Natural killer cell (primary cell): ENCODE results near the gene SCGB1C1. TPM values are rescaled to one million over a fixed set of nuclear protein-coding genes. Genes with fewer than 3 reads are reported as not detected.

Experiments used
- ATAC-seq, 3 donors: fragments of 150-1000 bp in 2 of 3; fragments of 200-7000 bp in 1 of 3; cut with Tn5 transposase; 1 replicate in 1 of 3; 2 replicates in 2 of 3; pipeline ENCODE4 v1.10.0; 2021; ENCODE audit warnings: mild to moderate bottlenecking in 2 of 3, moderate library complexity in 2 of 3
- DNase-seq, 2 donors: peaks; one replicate each; pipeline versions ENCODE4 v3.0.0 to v3.0.0-alpha.2; 2013 to 2021; ENCODE audit warnings: mixed read lengths in 1 of 2
- H3K27ac ChIP-seq: one replicate; pipeline ENCODE4 v1.5.1; 2013; ENCODE audit warnings: mild to moderate bottlenecking, low read length
- H3K27me3 ChIP-seq: one replicate; pipeline ENCODE4 v1.6.1; 2013; ENCODE audit warnings: low read length; ENCODE audit not compliant: control insufficient read depth, insufficient read depth
- H3K36me3 ChIP-seq: one replicate; pipeline ENCODE4 v1.6.1; 2013; ENCODE audit warnings: low read length; ENCODE audit not compliant: control insufficient read depth, insufficient read depth
- H3K4me1 ChIP-seq: one replicate; pipeline ENCODE4 v1.6.1; 2013; ENCODE audit warnings: low read length; ENCODE audit not compliant: control insufficient read depth, insufficient read depth
- H3K4me3 ChIP-seq: one replicate; pipeline ENCODE4 v1.5.1; 2013; ENCODE audit warnings: low read length
- H3K9me3 ChIP-seq: one replicate; pipeline ENCODE4 v1.6.1; 2013; ENCODE audit warnings: low read length; ENCODE audit not compliant: control insufficient read depth, insufficient read depth
- H3K27ac Mint-ChIP-seq, 2 donors: one replicate each; pipeline ENCODE4 v1.8.0; 2022; ENCODE audit warnings: mild to moderate bottlenecking in 2 of 2, mixed read lengths in 2 of 2, moderate library complexity in 1 of 2
- H3K27me3 Mint-ChIP-seq, 2 donors: one replicate each; pipeline ENCODE4 v1.8.0; 2022; ENCODE audit warnings: low read depth in 2 of 2, mixed read lengths in 2 of 2
- H3K36me3 Mint-ChIP-seq: one replicate; pipeline ENCODE4 v1.8.0; 2022; ENCODE audit warnings: mixed read lengths
- H3K4me1 Mint-ChIP-seq, 2 donors: one replicate each; pipeline ENCODE4 v1.8.0; 2022; ENCODE audit warnings: mixed read lengths in 2 of 2
- H3K4me3 Mint-ChIP-seq: one replicate; pipeline ENCODE4 v1.8.0; 2022; ENCODE audit warnings: mild to moderate bottlenecking, moderate library complexity, mixed read lengths
- H3K9me3 Mint-ChIP-seq, 2 donors: one replicate each; pipeline ENCODE4 v1.8.0; 2022; ENCODE audit warnings: mixed read lengths in 2 of 2
- WGBS: methylation state at CpG from one replicate; pipeline ENCODE4 v1.1.7; 2013; ENCODE audit warnings: missing lambda C conversion rate; ENCODE audit not compliant: insufficient coverage; 5-methylcytosine and 5-hydroxymethylcytosine counted together
- intact Hi-C: fragments of 100-400 bp; cut with micrococcal nuclease; formaldehyde crosslinking; loops from one replicate; pipeline ENCODE4 v1.14.2; 2022
- total RNA-seq, 4 donors: library from RNA; stranded (reverse); fragments of 120-200 nt in 1 of 4; gene quantifications; one replicate each; pipeline versions ENCODE4 v1.2.3 to v1.2.4, GENCODE V29; 2013 to 2022
- TF ChIP-seq, protein P1 (sequence below): fragments of 200-600 bp; IDR thresholded peaks from one replicate; pipeline ENCODE4 v1.8.0; 2022; ENCODE audit warnings: antibody characterized with exemption

The SCGB1C1 gene
- total RNA-seq, 3 donors from 2014 or later (not counting 1 experiment from before 2014, with no cell fraction given): 0.73 to 2.1 TPM; not detected in 1

DNA sequence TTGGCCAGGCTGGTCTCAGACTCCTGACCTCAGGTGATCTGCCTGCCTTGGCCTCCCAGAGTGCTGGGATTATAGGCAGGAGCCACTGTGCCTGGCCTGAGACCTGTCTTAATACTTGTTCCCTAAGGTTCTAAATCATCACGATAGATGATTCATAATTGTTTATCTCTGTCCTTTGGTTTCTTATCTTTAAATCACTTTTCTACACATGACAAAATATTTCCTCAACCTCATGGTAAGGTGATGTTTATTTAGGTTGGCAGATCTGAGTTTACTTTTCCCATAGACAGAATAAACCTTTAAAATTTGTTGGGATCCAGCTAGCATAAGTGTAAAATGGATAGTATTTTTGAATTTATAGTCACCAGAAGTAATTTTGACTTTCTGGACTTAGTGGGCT lies 47.4 kb downstream of the SCGB1C1 start:
- H3K36me3 ChIP-seq: peaks cover 38% of the 10 kb centered on the region
- intact Hi-C loops: no loop called here

GRCh38 chr11:241634-242033 lies 48.8 kb downstream of the SCGB1C1 start:
- Histone ChIP-seq H3K27me3 (no peaks in the 10 kb centered on the region), H3K9me3 (no peaks in the 10 kb centered on the region), H3K4me1 (peaks cover 9% of the 10 kb centered on the region), H3K4me3 (no peak overlapping the region), H3K27ac (no peak overlapping the region), H3K36me3 (peaks cover 50% of the 10 kb centered on the region)
- no peak for ATAC-seq
- Mint-ChIP-seq H3K27ac (peak overlapping the region in 1 of 2 donors; percentile 0), H3K4me3 (no peak overlapping the region), H3K36me3 (peaks cover 13% of the 10 kb centered on the region), H3K4me1 (peaks cover 35 to 36% of the 10 kb centered on the region in 2 donors), H3K27me3 (no peaks in the 10 kb centered on the region), H3K9me3 (no peaks in the 10 kb centered on the region)
- intact Hi-C loops: no loop called here
- DNase-seq: no peak
- 90% methylated on average over 5 of the region's 5 CpGs for WGBS
- TF ChIP-seq, protein P1, sequence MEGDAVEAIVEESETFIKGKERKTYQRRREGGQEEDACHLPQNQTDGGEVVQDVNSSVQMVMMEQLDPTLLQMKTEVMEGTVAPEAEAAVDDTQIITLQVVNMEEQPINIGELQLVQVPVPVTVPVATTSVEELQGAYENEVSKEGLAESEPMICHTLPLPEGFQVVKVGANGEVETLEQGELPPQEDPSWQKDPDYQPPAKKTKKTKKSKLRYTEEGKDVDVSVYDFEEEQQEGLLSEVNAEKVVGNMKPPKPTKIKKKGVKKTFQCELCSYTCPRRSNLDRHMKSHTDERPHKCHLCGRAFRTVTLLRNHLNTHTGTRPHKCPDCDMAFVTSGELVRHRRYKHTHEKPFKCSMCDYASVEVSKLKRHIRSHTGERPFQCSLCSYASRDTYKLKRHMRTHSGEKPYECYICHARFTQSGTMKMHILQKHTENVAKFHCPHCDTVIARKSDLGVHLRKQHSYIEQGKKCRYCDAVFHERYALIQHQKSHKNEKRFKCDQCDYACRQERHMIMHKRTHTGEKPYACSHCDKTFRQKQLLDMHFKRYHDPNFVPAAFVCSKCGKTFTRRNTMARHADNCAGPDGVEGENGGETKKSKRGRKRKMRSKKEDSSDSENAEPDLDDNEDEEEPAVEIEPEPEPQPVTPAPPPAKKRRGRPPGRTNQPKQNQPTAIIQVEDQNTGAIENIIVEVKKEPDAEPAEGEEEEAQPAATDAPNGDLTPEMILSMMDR: no peak

More for the DNA sequence above, 47.4 kb downstream of the SCGB1C1 start:
- Histone ChIP-seq H3K27me3 (no peaks in the 10 kb centered on the region), H3K4me1 (peaks cover 15% of the 10 kb centered on the region), H3K27ac (no peak overlapping the region), H3K4me3 (no peak overlapping the region), H3K9me3 (no peaks in the 10 kb centered on the region)
- no peaks in the 10 kb centered on the region for H3K27me3 Mint-ChIP-seq
- no peak for ATAC-seq
- TF ChIP-seq, protein P1: no peak
- WGBS: 100% methylated on average over 1 of the region's 1 CpG
- H3K9me3 Mint-ChIP-seq: no peaks in the 10 kb centered on the region
- no peak for DNase-seq
- peaks cover 45% of the 10 kb centered on the region in 2 donors for H3K4me1 Mint-ChIP-seq
- H3K36me3 Mint-ChIP-seq: peaks cover 13% of the 10 kb centered on the region
- H3K27ac Mint-ChIP-seq: no peak overlapping the region
- no peak overlapping the region for H3K4me3 Mint-ChIP-seq

Other genes with a start within 250 kb of the SCGB1C1 start
- 10 to 100 TPM; 32.4 to 44.1 (median 35.8) TPM for gene BET1L, start 14.3 kb downstream of the SCGB1C1 start, total RNA-seq
- 100 to 1,000 TPM; 102 to 153 (median 106) TPM for gene RIC8A, start 14.6 kb downstream of the SCGB1C1 start, total RNA-seq
- 10 to 100 TPM; 20.1 to 24.2 (median 21.2) TPM for gene SIRT3, start 43.3 kb downstream of the SCGB1C1 start, total RNA-seq
- 100 to 1,000 TPM in 2 of 3 donors, 10 to 100 TPM in 1; 94.6 to 111 (median 104) TPM for gene PSMD13, start 43.9 kb downstream of the SCGB1C1 start, total RNA-seq
- gene NLRP6, start 85.3 kb downstream of the SCGB1C1 start, total RNA-seq: 1 to 10 TPM; 1.7 to 3.0 (median 2.3) TPM
- gene PGGHG, start 96.0 kb downstream of the SCGB1C1 start, total RNA-seq: 100 to 1,000 TPM; 130 to 237 (median 153) TPM
- not detected for gene IFITM5, start 106.4 kb downstream of the SCGB1C1 start, total RNA-seq
- gene IFITM2, start 114.7 kb downstream of the SCGB1C1 start, total RNA-seq: 1,000 to 10,000 TPM; 1,080 to 1,421 (median 1,273) TPM
- gene IFITM1, start 121.0 kb downstream of the SCGB1C1 start, total RNA-seq: 100 to 1,000 TPM; 540 to 809 (median 710) TPM
- 100 to 1,000 TPM in 1 of 3 donors, 10 to 100 TPM in 2; 64.0 to 165 (median 93.6) TPM for gene IFITM3, start 127.8 kb downstream of the SCGB1C1 start, total RNA-seq
- 1 to 10 TPM in 2 of 3 donors, under 1 TPM in 1; 0.66 to 1.5 (median 1.5) TPM for gene B4GALNT4, start 176.4 kb downstream of the SCGB1C1 start, total RNA-seq
- gene PKP3, start 201.1 kb downstream of the SCGB1C1 start, total RNA-seq: under 1 TPM in 2 of 3 donors, not detected in 1; 0.29 to 0.56 TPM
- gene SIGIRR, start 221.9 kb downstream of the SCGB1C1 start, total RNA-seq: 100 to 1,000 TPM; 619 to 690 (median 666) TPM
- gene ANO9, start 248.9 kb downstream of the SCGB1C1 start, total RNA-seq: 10 to 100 TPM; 15.1 to 21.3 (median 15.1) TPM